GM19455 (cell line): ENCODE results near the gene NDUFV1.

Source experiments
- ATAC-seq: cut with Tn5 transposase; IDR thresholded peaks from one replicate; pipeline ENCODE4 v1.9.1; 2021; ENCODE audit not compliant: unreplicated experiment

Gene NDUFV1

DNA sequence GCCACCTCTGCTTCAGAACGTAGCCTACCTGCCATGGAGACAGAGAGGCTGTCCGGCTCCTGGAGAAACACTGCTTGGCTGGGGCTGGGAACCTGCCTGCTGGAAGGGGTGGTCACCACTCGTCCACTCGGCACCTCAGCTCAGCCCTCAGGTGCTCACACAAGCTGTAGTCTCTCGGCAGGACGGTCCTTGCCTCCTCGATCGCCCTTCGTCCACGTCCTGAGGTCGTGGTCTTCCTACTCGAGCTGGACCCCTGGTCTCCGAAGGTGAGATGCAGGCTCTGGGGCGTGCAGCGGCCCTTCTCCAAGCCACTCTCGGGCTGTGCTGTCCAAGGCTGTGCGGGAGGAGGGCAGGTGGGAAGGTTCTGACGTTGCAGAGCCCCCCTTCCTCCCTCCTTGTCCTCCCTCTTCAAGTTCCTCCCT is 32.7 kb downstream of the NDUFV1 start, which contains the start of gene TBX10:
TSS of gene TBX10 (minus strand) at position 326 of the 422 bp plus-strand sequence. CDS start at position 35, 291 bp downstream.
- ATAC-seq, result no peak

GRCh38 chr11:67640021-67640757 is 33.5 kb downstream of the NDUFV1 start:
- no peak for ATAC-seq

DNA sequence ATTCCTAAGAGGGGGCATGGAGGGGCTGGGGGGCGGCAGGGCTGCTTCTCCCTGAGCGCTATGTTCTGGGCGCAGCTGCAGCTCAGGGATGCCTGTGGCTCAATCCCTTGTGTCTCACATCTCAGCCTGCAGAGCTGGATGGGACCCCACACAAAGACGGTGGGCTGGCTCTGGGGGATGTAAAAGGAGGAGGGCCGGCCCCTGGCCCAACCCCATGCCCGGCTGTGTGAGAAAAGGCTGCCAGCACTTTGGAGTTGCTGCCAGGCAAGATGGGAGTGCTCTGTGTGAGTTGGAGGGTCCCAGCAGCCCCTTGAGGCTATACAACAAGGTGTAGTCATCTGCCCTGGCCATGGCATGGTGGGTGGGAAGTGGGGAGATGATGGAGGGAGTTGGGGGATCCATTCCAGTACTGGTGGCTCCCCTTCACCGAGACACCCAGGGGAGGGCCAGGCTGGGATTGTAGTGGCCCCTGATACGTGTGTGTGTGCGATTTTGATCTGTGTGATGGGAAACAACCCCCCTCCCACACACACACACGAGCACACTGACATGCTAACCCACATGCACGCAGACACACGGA is 34.1 kb downstream of the NDUFV1 start:
- ATAC-seq, result no peak

DNA sequence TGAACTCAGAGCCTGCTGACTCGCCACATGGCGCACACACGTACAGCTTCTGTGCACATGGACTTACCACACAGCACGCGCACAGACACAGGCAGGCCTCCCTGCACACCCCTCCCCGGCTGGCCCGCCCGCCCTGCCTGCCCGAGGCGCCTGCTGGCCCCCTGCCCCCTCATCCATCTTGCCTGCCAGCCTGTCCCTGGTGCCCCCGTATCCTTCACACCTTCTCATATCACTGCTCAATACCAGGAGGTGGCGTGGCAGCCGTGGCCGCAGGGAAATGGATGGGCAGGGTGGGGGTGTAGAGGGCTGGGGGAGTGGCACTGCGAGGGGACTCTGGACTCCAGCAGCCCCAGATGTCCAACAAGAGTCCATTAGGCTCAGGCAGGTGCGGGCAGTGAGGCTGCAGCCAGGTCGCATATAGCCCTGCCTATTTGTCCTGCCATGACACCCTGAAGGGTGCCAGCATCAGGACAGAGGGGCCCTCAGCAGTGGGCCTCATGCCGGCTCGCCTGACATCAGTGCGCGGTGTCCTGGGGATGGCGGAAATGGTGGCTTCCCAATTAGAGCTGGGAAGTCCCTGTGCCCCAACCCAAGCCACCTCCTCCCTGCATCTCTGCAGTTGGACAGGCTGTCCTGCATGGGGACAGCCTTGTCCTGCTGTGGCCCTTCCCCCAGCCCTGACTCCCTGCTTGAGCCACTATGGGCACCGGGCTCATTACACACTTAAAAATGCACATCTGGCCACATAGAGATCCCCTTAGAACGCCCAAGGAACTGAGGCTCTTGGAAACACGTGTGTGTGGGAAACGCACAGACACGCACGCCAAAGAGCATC is 34.8 kb downstream of the NDUFV1 start:
- no peak for ATAC-seq

DNA sequence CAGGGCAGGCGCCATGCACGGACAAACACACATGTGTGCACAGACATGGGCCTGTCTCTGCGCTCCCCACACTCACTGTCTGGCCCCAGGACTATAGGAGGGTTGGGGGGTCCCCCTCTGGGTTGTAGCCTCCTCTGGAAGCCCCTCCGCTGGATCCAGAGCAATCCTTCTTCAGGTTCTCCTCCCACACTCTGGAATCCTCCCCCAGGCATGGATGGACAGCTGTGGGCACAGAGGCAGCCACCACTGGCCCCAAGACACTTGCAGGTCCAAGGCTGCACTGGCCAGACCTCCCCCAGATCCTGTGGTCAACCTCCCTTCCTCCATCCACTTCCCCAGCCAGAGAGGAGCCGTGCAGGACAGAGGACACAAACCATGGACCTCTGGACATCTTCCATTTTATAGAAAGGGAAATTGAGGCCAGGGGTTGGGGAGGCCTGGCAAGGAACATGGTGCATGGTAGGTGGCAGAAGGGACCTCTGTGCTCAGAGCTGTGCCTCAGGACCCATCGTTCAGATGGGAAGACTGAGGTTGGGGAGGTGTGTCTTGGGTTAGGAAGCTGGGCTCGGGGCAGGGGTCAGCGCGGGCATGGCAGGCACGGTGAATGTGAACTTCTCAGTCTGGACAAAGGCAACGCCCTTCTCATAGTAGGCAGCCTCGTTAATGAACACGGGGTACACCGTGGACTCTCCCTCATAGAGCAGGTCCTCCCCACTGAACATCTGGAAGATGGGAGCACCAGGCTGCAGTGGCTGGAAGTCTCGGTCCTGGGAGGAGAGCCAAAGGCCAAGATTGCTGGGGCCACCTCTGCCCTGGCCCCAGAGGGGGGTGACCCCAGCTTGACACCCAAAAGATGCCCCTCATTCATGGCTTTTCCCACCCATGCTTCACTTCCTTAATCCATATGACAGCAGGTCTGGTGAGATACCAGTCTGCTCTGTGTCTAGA is 35.7 kb downstream of the NDUFV1 start:
- ATAC-seq, result no peak

DNA sequence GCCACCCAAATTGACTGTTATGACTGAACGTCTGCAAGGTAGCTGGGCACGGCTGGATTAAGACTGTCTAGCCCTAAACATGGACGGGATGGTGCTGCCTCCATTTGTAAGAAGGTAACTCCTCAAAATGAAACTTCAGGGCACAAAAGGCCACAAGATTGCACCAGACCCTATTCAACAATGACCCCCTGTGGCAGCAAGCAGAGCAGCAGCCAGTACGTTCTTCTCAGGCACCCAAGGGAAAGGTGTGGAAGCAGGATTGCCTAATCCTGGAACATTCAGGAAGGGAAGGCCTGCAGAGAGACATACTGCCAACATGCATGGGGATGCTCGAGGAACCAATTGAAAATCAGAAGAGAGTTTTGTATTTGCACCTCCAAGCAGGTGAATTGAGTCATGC is 37.3 kb downstream of the NDUFV1 start:
- no peak for ATAC-seq

DNA sequence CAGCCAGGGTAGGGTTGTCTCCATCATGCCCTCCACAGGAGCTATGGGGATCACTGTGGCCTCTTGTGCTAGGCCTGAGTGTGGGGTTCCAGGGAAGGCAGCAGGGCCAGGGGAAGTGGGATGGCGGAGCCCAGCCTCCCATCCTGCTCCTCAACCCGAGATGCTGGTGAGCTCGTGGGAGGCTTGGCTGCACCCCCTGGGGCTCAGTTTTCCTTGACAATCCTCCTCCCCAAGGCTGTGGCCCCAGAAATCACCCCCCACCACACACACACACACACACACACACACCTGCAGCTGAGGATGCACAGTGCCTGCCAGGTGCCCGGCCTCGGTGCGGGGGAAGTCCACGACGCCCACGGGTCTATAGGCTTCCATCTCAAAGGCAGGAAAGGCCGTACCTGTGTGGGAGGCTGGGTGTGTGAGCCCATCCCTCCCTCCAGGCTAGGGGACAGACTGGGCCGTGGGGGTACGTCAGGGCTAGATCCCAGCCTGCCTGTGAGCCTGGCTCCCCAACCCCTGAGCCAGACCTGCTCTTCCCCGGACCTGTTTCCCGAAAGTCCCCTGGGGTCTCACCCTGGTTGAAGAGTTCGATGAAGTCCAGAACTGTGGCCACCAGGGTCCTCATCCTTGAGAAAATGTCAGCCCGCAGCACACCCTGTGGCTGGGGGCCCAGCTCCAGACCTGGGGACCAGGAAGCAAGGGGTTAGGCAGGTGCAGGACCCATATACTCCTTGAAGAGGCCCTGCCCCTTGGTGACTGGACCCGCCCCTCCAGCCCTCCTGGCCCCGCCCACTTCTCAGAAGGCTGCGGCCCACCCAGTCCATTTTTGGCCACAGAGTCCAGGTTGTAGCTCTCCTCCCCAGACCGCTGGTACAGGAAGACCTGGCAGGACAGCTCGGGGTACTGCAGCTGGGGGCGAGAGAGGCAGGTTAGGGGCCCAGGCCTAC is 38.0 kb downstream of the NDUFV1 start:
- ATAC-seq, result no peak

DNA sequence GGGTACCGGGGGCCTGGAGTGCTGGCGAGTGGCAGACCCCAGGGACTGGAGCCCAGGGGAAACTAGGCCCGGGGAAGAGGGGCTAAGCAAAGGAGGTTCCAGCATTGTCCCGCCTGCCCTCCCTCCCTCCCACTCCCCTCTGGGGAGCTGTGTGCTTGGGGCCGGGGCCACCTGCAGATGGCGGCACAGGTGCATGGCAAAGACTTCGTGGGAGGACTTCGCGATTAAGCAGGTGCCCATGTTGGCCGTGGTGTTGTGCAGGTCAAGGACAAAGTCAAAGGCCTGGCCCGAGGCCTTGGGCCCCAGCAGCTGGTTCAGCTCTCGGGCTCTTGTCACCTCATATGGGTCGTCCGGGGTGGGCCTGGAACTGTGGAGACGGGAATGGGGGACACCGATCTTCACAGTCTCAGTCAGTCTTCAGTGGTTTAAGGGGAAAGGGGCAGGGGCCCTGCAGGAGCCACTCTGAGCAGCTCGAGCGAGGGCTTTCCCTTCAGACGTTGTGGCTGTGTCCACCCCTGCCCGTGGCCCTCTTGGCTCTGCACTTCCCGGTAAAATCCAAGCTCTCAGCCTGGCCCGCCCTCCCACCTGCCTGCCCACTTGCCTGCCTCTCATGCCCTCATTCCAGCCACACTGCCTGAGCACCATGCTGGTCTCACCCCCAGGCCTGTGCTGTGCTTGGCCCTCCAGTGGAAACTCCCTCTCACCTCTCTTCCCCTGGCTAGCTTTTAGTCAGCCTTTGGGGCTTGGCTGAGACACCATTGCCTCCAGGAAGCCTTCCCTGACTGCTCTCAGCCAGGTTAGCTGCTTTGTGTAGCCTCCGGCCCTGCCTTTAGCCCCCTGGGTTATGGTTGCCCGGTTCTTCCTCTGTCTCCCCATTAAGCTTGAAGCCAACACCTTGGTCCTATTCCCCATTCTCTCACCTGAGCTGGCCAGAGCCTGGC is 39.1 kb downstream of the NDUFV1 start:
- ATAC-seq, result no peak

- no peak for ATAC-seq
Observed at GRCh38 chr11:67646535-67647336, 40.0 kb downstream of the NDUFV1 start.

DNA sequence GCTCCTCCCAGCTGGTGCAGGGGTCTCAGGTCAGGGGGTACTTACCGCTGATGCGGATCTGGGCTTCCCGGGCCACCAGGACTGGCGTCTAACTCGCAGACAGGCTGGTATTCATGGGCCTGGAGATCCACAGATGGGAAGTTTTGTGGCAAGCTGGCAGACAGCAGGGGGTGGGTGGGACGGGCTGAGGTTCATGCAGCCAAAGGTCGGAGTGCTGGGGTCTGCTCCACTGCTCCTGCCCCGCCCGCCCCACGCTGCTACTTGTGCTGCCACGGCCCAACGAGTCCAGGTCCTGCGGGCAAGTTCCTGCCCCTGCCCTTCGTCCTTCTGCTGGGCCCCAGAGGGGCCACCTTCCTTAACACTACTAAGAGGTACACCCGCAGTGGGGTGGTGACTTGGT is 40.7 kb downstream of the NDUFV1 start:
- no peak for ATAC-seq

DNA sequence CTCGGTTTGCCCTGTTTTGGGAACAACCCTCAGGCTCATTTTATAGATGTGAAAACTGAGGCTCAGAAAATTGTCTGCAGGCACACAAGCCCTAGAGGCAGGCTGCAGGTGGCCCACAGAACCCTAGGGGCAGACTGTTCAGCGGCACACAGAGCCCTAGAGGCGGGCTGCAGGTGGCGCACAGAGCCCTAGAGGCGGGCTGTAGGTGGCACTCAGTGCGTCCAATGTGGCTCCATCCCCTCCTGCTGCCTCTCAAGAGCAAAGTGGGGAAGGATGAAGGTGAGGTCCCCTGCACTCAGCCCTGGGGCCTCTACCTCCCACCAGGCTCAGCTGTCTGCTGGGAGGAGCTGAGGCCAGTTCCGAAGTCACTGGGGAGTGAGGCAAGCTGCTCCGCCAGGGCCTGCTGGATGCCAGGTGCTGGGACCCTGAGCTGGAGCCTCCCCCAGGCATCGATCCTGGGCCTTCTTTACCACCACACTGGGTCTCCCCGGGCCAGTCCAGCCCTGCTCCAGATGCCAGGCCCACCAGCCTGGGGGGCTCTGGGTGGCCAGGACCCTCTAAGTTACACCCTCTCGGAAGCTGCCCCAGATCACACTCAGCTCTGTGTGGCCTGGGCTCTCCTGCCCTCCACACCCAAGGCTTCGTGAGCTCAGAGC is 41.5 kb downstream of the NDUFV1 start:
- ATAC-seq, result peak; percentile 52

DNA sequence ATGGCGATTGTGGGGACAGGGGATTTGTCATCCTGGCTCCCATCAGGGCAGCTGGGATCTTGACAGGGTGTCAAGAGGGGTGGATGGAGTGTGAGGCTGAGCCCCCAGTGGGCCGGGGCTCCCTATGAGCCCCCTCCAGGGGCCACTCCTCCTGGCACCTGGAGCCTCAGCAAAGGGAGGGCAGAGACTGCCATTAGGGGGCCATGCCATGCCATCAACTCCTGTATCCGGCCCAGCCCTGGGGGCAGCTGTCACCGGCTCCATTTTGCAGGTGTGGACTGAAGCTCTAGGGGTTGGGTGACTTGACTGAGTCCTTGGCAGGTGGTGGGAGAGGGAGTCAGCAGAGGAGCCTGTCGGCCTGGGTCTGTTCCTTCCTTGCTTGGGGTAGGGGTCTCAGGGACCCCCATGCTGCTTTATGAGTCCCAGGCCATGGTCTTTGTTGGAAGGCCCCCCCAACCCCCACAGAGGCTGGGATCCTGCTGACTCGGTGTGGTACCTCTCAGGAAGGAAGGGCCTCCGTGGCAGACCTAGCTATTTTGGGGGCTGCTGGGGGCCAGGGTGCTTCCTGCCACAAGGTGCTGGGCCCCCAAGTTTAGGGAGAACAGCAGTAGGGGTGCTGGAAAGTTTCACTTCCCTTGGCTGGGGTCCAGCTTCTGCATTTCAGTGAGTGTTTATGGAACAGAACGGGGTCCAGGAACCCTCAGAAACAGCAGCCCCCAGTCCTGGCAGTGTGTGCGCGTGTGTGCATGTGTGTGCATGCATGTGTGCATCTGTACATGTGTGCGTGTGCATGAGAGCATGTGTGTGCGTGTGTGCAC is 42.3 kb downstream of the NDUFV1 start:
- ATAC-seq, result no peak

GRCh38 chr11:67649634-67650510 is 43.1 kb downstream of the NDUFV1 start:
- no peak for ATAC-seq

DNA sequence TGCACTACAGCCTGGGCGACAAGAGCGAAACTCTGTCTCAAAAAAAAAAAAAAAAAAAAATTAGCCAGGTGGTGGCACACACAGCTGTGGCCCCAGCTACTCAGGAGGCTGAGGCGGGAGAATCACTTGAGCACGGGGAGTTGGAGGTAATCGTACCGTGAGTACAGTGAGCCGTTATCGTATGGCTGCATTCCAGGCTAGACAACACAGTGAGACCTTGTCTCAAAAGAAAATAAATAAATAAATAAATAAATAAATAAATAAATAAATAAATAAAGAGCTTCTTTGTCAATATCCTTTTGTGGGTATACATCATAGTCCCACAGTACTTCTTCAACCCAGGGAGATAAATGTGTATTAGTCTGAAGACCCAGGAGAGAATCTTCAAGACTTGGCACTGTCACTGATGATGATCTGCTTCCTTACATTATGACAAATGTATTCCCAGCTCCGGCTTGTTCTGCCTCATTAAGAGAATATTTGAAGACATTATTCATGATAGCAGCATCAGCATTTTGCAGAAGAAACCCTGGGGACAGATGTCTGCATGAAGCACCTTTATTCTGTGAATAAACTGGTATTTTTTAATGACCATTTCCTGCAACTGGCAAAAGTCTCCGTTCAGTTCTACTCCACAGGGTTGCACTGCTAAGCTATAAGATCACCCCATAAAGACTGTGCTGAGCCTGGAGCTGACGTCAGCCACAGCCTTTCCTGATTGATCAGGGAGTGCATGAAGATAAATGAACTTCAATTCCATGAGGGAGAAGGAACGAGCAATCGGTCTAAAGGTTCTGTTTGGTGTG is 45.4 kb downstream of the NDUFV1 start:
- ATAC-seq, result no peak
